ENCODE results near the gene NMUR1. TPM values are rescaled to one million over a fixed set of nuclear protein-coding genes. Genes with fewer than 3 reads are reported as not detected.

NMUR1 gene
- total RNA-seq, 4 donors from 2014 or later, result 0.32 to 2.2 (median 0.55) TPM; not detected in 1

DNA sequence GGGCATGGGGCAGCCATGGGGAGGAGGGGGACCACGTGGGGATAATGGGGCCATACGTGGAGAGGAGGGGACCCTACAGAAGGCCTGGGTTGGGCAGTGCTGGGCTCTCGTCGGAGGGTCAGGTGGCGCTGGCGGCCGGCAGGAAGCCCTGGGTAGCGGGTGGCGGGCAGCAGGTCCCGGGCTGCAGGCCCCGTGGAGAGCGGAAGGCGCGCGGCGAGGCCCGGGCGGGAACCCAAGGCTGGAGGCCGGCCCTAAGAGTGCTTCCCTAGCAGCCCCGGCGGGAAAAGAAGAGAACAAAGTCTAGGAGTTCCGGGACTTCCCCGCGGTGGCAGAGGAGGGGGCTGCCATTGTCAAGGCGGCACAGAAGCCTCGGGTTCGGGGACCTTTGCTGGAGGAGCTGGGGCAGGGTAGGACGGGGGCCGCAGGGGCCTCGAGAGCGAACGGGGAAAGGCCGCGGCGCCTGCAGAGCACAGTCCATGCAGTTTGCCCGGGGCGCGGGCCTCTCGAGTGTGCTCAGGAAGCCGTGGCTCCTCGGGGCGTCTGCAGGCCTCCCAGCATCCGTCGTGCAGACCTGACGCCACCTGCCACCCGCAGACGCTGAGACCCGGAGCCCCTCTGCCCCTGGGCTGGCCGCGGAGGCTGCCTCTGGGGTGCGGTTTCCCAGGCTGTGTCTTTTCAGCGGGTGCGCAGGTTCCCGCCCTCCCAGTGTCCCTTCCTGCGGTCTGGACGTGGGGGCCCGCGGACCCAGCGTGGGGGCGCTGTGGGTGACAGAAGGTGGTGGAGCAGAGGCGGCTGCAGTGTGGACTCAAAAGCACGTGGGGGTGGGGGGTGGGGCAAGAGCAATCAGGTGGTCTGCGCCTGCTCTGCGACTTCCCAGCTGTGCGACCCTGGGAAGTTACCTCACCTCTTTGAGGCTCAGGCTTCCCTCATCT, 46.6 kb downstream of the NMUR1 start:
- 61 to 74% methylated on average over 6 to 63 of the region's 65 CpGs for WGBS, 2 donors (ENCODE audit: low coverage in 1 of 2)
- Histone ChIP-seq H3K27ac (peak overlapping the region; percentile 30 to 83 (median 77)), H3K36me3 (no peaks in the 10 kb centered on the region), H3K27me3 (no peaks in the 10 kb centered on the region), H3K4me1 (peaks cover 0 to 6% (median 3%) of the 10 kb centered on the region in 4 donors), H3K4me3 (peak overlapping the region in 3 of 4 donors; percentile 5 to 58 (median 42)), H3K9me3 (no peaks in the 10 kb centered on the region)
- in situ Hi-C loops (cut with MboI; ENCODE audit: low pct_ligation_motif_present in 1 of 4, low pct_unique_long_range_greater_than_20kb in 1 of 4, low sequenced_read_pairs in 3 of 4) (no loop called here), intact Hi-C loops (cut with DNase I; ENCODE audit: low total_unique reads) (no loop called here)
- peak; percentile 12 for DNase-seq
- no peak for TF ChIP-seq POLR2A (IDR thresholded peaks at IDR 0.05)
- TF ChIP-seq, protein P1, sequence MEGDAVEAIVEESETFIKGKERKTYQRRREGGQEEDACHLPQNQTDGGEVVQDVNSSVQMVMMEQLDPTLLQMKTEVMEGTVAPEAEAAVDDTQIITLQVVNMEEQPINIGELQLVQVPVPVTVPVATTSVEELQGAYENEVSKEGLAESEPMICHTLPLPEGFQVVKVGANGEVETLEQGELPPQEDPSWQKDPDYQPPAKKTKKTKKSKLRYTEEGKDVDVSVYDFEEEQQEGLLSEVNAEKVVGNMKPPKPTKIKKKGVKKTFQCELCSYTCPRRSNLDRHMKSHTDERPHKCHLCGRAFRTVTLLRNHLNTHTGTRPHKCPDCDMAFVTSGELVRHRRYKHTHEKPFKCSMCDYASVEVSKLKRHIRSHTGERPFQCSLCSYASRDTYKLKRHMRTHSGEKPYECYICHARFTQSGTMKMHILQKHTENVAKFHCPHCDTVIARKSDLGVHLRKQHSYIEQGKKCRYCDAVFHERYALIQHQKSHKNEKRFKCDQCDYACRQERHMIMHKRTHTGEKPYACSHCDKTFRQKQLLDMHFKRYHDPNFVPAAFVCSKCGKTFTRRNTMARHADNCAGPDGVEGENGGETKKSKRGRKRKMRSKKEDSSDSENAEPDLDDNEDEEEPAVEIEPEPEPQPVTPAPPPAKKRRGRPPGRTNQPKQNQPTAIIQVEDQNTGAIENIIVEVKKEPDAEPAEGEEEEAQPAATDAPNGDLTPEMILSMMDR (IDR thresholded peaks at IDR 0.05), result no peak
- TF ChIP-seq POLR2AphosphoS5 (IDR thresholded peaks at IDR 0.05), result no peak
- no peak for TF ChIP-seq EP300 (IDR thresholded peaks at IDR 0.05; ENCODE audit: low read depth)

DNA sequence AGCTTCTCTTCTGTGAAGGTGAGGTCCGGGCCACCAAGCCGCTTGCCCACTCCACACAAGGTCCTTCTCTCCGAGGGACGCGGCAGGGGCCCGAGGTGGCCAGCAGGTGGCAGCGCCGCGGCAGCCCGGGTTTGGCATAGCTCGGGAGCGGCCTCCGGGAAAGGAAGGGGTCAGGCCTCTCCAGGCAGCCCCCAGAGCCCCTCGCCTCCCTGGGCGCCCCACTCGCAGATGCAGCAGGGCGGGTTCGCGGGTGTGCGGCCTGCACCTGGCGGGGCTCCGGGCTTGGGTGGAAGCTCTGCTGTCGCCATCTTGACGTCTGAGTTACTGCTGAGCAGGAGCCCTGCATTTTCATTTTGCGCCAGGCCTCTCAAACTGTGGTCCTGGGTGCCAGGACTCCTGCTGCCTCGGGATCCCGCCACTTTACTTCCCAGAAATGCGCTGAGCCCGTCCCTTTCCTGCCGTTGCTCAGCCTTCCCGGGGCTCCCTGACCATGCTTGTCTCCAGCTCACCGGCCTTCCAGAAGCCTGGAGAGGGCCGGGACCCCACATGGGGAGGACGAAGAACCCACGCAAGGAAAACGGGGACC, 47.3 kb downstream of the NMUR1 start:
- peak overlapping the region; percentile 30 to 83 (median 77) for H3K27ac ChIP-seq
- peak; percentile 78 for DNase-seq
- TF ChIP-seq POLR2AphosphoS5 (IDR thresholded peaks at IDR 0.05), result no peak
- no peak for TF ChIP-seq EP300 (IDR thresholded peaks at IDR 0.05; ENCODE audit: low read depth)
- TF ChIP-seq, protein P1 (IDR thresholded peaks at IDR 0.05), result peak; percentile 85 to 95 (median 87)
- peak; percentile 30 for TF ChIP-seq POLR2A (IDR thresholded peaks at IDR 0.05)
- peaks cover 0 to 6% (median 3%) of the 10 kb centered on the region in 4 donors for H3K4me1 ChIP-seq
- H3K9me3 ChIP-seq, result no peaks in the 10 kb centered on the region
- no peaks in the 10 kb centered on the region for H3K27me3 ChIP-seq
- WGBS, 2 donors (ENCODE audit: low coverage in 1 of 2), result 39% methylated on average over 16 of the region's 36 CpGs; no CpG with 5 or more reads in 1 of the 2 donors
- H3K36me3 ChIP-seq, result no peaks in the 10 kb centered on the region
- peak overlapping the region; percentile 5 to 58 (median 36) for H3K4me3 ChIP-seq
- in situ Hi-C loops (cut with MboI; ENCODE audit: low pct_ligation_motif_present in 1 of 4, low pct_unique_long_range_greater_than_20kb in 1 of 4, low sequenced_read_pairs in 3 of 4), result no loop called here
- intact Hi-C loops (cut with DNase I; ENCODE audit: low total_unique reads), result no loop called here

DNA sequence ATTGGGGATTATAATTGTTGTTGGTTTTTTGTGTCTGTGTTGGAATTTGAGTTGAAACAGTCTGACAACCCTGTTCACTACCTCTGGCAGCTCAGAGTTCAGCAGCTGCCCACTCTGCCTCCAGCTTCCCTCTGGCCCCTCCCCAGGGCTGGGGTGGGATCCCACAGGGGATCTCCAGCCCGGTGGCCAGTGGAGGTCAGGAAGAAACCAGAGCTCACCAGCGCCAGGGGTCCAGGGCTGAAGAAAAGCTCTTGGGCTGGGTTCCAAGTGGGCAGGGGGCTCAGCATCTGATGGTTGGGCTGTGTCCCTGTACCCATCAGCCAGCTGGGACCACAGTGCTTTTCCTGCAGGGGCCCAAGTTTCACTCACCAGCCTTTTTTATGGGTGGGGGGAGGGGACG, 49.5 kb downstream of the NMUR1 start:
- H3K9me3 ChIP-seq, result no peaks in the 10 kb centered on the region
- 80% methylated on average over 3 of the region's 3 CpGs; no CpG with 5 or more reads in 1 of the 2 donors for WGBS, 2 donors (ENCODE audit: low coverage in 1 of 2)
- intact Hi-C loops (cut with DNase I; ENCODE audit: low total_unique reads), result no loop called here

More for the DNA sequence above, 49.5 kb downstream of the NMUR1 start:
- Histone ChIP-seq H3K36me3 (no peaks in the 10 kb centered on the region), H3K27me3 (no peaks in the 10 kb centered on the region), H3K27ac (no peak overlapping the region), H3K4me1 (peaks cover 0 to 6% (median 3%) of the 10 kb centered on the region in 4 donors), H3K4me3 (no peak overlapping the region)
- TF ChIP-seq EP300 (IDR thresholded peaks at IDR 0.05; ENCODE audit: low read depth), result no peak
- no peak for TF ChIP-seq POLR2A (IDR thresholded peaks at IDR 0.05)
- no peak for TF ChIP-seq POLR2AphosphoS5 (IDR thresholded peaks at IDR 0.05)
- TF ChIP-seq, protein P1 (IDR thresholded peaks at IDR 0.05), result no peak
- no peak for DNase-seq
- in situ Hi-C loops (cut with MboI; ENCODE audit: low pct_ligation_motif_present in 1 of 4, low pct_unique_long_range_greater_than_20kb in 1 of 4, low sequenced_read_pairs in 3 of 4), result no loop called here
